HG03571 (cell line): ENCODE measurements around the gene MACROD1.

Experiments used
- ATAC-seq: cut with Tn5 transposase; IDR thresholded peaks from one replicate; pipeline ENCODE4 v1.9.1; 2021; ENCODE audit not compliant: unreplicated experiment

The MACROD1 gene

GRCh38 chr11:64114231-64114630, 51.7 kb downstream of the MACROD1 start:
- ATAC-seq, result no peak

GRCh38 chr11:64113462-64113780, 52.5 kb downstream of the MACROD1 start:
- no peak for ATAC-seq

- ATAC-seq, result no peak
Observed at GRCh38 chr11:64112771-64113461, 53.0 kb downstream of the MACROD1 start.

- no peak for ATAC-seq
Observed at GRCh38 chr11:64110465-64111375, 55.2 kb downstream of the MACROD1 start.

GRCh38 chr11:64109332-64109731, 56.6 kb downstream of the MACROD1 start:
- no peak for ATAC-seq

GRCh38 chr11:64107303-64107702, 58.6 kb downstream of the MACROD1 start:
- ATAC-seq, result no peak

- ATAC-seq, result no peak
Observed at GRCh38 chr11:64104632-64105031, 61.3 kb downstream of the MACROD1 start.

- no peak for ATAC-seq
Observed at GRCh38 chr11:64103277-64103985, 62.5 kb downstream of the MACROD1 start.

- no peak for ATAC-seq
Observed at GRCh38 chr11:64102005-64102738, 63.7 kb downstream of the MACROD1 start.

GRCh38 chr11:64101461-64101860, 64.5 kb downstream of the MACROD1 start:
- ATAC-seq, result no peak

GRCh38 chr11:64100782-64101353, 65.0 kb downstream of the MACROD1 start:
- no peak for ATAC-seq

- no peak for ATAC-seq
Observed at GRCh38 chr11:64100360-64100759, 65.6 kb downstream of the MACROD1 start.

GRCh38 chr11:64099436-64099835, 66.5 kb downstream of the MACROD1 start:
- ATAC-seq, result no peak

- no peak for ATAC-seq
Observed at GRCh38 chr11:64098318-64098831, 67.5 kb downstream of the MACROD1 start.

GRCh38 chr11:64097468-64098317, 68.2 kb downstream of the MACROD1 start:
- ATAC-seq, result no peak

GRCh38 chr11:64096835-64097234, 69.1 kb downstream of the MACROD1 start:
- no peak for ATAC-seq

- no peak for ATAC-seq
Observed at GRCh38 chr11:64095949-64096348, 70.0 kb downstream of the MACROD1 start.

GRCh38 chr11:64095273-64095817, 70.6 kb downstream of the MACROD1 start:
- no peak for ATAC-seq
